ENCODE data around the gene ZFHX2.
A peak's percentile ranks its signal among the peaks of the same experiment; 100 is the strongest.
"Not testable (repeated sequence)": the region's sequence is repeated elsewhere in the genome, so short reads cannot be mapped to it uniquely, and the experiment has no call there.

ZFHX2 gene

DNA sequence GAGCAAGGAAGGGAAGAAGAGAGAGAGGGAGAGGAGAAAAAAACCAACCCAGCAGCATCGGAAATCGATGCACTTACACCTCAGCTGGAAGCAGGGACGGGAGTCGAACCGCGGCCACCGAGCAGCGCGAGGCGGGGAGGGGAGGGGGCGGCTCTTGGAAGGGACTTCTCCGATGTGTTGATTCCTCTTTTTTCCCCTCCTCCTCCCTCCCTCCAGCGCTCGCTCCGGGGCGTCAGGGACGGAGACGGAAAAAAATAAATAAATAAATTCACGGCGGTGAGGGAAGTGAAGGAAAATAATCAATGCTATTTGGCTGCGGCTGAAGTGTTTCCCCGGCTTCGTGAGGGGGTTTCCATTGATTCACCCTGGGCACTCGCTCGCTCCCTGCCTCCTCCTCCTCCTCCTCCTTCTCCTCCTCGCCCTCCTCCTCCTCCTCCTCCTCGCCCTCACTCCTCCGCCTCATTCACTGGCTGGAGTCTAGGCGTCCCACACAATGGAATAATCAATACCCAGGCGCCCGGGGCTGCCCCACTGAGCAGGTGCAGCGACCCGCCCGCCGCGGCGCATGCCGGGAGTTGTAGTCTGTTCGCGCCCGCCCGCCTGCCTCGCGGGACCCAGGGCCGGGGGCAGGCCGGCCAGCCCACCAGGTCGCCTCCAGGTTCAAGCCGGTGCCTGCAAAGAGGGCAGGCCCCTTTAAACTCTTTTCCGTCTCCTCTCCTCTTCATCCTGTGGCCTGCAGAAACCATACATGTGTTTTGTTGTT lies at the start of gene ZFHX2:
TSS of gene ZFHX2 (minus strand) at position 500 of the 763 bp plus-strand sequence. CDS start 16,440 bp downstream, outside the sequence.
- no peak for DNase-seq (ENCODE audit: low read depth)

DNA sequence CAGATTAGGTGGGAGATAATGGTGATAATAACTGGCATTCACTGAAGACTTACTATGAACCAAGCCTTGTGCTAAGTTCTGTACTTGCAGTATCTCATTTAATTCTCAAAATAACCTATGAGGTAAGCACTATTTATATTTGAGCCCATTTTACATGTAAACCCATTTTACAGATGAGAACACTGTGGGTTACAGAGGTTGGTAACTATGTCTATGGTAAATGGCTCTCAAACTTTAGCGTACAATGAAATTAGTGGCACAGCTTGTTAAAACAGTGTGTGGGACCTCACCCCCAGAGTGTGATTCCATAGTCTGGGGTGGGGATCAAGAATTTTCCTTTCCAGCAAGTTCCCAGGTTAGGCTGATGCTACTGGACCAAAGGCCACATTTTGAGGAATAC lies 49.2 kb upstream of the ZFHX2 start:
- DNase-seq (ENCODE audit: low read depth), result no peak

DNA sequence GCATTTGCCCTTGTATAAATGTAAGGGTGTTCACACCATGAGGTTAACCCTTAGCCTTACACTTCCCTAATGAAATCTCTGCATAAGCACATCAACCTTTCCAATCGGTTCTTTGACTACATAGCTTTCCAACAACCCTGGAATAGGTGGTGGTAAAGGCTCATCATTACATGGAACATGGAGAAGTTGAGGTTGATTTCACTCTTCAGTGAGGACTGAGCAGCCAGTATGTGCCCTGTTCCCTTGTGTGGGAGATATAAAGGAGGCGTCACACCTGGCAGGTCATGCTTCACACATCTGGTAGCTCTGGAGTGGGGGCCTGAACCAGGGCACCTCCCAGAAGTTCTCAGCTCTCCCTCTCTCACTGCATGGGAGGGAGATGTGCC lies 48.8 kb upstream of the ZFHX2 start:
- DNase-seq (ENCODE audit: low read depth), result no peak

DNA sequence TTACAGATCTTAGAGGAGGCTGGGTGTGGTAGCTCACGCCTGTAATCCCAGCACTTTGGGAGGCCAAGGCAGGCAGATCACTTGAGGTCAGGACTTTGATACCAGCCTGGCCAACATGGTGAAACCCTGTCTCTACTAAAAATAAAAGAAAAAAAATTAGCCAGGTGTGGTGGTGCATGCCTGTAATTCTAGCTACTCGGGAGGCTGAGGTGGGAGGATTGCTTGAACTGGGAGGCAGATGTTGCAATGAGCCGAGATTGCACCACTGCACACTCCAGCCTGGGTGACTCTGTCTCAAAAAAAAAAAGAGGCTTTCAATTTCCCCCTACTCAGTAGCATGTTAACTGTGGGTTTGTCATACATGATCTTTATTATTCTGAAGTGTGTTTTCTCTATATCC lies 42.6 kb upstream of the ZFHX2 start:
- not testable (repeated sequence) for DNase-seq (ENCODE audit: low read depth)

DNA sequence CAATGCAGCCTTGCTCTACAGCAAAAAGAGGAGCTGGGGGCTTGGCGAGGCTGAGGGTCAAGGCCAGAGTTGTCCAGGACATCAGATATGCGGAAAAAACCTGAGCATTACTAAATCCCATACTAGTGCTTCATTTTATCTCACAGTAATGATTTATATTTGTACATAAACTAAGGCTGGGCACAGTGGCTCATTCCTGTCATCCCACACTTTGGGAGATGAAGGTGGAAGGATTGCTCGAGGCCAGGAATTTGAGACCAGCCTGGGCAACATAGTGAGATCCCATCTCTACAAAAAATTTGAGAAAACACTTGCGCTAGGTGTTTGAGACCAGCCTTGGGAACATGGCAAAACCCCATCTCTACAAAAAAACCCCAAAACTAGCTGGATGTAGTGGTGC lies 38.6 kb upstream of the ZFHX2 start:
- DNase-seq (ENCODE audit: low read depth), result no peak

DNA sequence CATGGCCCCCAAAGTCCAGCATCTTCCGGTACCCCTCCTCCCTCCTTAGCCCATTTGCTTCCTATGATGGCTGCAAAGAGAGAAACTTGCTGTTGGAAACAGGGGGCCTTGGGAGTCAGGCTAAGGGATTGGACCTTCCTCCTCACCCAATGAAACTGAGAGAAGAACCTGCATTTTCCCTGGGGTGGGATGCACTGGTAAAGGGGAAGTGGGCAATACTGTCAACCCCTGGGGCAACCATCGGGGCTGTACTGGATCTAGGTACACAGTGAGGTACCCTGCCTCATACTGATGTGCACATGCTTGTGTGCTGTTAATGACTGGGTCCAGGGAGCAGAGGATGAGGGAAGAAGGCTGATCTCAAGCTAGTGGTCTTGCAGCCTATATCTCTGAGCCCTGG lies 38.0 kb upstream of the ZFHX2 start:
- no peak for DNase-seq (ENCODE audit: low read depth)

DNA sequence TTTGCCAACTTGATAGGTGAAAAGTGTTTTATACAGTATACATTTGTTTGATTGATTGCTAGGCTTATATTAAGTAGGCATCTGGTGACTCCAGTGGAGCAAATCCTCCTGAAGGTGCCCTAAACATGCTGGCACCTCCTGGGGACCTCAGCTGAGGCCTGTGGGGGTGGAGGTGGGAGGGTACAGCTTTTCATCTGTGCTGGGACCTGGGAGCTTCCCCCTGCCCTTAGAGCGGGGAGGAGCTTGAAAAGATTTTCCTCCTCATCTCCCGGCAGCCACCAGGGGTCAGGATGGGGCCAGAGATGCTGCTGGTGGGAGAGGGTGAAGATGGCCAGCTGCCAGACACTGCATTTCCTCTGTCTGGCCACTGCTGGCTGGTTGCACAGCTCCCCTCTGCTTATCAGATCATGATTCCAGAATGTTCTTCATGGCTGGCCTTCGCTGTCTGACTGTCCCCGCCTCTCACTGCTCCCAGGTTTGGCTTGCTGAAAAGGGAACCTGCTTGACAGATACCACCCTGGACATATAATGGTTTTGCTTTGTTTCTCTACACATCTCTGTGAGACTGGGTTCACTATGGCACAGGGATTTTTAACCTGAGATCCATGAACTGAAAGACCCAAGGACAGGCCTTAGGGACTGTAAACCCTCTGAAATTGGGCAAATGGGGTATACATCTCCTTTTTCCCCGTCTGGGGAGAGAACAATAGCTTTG lies 37.5 kb upstream of the ZFHX2 start:
- DNase-seq (ENCODE audit: low read depth), result peak; percentile 87

DNA sequence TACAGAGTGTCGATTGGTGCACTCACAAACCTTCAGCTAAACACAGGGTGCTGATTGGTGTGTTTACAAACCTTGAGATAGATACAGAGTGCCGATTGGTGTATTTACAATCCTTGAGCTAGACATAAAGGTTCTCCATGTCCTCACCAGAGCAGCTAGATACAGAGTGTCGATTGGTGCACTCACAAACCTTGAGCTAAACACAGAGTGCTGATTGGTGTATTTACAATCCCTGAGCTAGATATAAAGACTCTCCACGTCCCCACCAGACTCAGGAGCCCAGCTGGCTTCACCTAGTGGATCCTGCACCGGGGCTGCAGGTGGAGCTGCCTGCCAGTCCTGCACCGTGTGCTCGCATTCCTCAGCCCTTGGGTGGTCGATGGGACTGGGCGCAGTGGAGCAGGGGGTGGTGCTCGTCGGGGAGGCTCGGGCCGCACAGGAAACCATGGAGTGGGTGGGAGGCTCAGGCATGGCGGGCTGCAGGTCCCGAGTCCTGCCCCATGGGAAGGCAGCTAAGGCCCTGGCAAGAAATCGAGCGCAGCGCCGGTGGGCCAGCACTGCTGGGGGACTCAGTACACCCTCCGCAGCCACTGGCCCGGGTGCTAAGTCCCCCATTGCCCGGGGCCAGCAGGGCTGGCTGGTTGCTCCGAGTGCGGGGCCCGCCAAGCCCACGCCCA lies 33.1 kb upstream of the ZFHX2 start:
- not testable (repeated sequence) for DNase-seq (ENCODE audit: low read depth)

DNA sequence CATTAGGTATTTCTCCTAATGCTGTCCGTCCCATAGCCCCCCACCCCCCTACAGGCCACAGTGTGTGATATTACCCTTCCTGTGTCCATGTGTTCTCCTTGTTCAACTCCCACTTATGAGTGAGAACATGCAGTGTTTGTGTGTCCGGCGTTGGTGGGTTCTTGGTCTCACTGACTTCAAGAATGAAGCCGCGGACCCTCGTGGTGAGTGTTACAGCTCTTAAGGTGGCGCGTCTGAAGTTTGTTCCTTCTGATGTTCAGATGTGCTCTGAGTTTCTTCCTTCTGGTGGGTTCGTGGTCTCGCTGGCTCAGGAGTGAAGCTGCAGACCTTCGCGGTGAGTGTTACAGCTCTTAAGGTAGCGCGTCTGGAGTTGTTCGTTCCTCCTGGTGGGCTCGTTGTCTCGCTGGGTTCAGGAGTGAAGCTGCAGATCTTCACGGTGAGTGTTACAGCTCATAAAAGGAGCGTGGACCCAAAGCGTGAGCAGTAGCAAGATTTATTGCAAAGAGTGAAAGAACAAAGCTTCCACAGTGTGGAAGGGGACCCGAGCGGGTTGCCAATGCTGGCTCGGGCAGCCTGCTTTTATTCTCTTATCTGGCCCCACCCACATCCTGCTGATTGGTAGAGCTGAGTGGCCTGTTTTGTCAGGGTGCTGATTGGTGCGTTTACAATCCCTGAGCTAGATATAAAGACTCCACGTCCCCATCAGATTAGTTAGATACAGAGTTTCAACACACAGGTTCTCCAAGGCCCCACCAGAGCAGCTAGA lies 32.4 kb upstream of the ZFHX2 start:
- not testable (repeated sequence) for DNase-seq (ENCODE audit: low read depth)

DNA sequence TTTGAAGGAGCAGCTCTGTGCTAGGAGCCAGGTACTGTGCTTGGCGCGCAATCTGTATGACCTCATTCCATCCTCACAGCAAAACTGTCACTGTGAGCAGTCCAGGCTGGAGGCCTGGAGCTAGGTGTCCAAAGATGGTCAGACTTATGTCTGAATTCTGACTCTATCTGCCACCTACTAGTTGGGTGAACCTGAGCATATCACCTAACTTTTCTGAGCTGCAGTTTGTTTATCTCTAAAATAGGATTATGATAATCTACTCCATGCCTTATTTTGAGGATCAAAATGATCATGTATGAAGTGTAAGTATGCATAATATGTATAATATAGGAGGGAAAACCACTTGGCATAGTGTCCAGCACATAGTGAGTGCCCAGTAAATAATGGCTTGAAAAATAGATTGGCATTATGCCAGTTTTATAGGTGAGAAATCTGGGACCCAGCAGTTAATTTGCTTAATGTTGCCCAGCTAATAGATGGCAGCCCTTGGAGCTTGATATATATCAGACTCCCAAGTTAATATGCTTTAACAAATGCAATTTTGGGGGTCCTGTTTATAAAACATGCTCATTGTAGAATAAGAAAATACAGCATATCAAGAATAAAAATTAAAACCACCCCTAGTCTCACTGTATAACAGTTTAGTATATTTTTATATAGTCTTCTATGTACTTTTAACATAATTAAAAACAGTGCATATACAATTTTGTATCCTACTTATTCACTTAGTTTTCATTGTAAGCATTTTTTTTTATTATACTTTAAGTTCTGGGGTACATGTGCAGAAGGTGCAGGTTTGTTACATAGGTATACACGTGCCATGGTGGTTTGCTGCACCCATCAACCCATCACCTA lies 31.6 kb upstream of the ZFHX2 start:
- no peak for DNase-seq (ENCODE audit: low read depth)

DNA sequence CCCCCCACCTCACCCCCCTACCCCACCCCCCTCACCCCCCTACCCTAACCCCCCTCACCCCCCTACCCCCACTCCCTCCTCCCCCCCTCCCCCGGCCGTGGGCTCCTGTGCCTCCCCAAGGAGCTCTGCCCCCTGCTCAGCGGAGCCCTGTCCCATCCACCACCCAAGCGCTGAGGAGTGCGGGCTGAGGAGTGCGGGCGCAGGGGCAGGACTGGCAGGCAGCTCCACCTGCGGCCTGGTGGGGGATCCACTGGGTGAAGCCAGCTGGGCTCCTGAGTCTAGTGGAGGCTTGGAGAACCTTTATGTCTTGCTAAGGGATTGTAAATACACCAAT lies 29.4 kb upstream of the ZFHX2 start:
- no peak for DNase-seq (ENCODE audit: low read depth)

DNA sequence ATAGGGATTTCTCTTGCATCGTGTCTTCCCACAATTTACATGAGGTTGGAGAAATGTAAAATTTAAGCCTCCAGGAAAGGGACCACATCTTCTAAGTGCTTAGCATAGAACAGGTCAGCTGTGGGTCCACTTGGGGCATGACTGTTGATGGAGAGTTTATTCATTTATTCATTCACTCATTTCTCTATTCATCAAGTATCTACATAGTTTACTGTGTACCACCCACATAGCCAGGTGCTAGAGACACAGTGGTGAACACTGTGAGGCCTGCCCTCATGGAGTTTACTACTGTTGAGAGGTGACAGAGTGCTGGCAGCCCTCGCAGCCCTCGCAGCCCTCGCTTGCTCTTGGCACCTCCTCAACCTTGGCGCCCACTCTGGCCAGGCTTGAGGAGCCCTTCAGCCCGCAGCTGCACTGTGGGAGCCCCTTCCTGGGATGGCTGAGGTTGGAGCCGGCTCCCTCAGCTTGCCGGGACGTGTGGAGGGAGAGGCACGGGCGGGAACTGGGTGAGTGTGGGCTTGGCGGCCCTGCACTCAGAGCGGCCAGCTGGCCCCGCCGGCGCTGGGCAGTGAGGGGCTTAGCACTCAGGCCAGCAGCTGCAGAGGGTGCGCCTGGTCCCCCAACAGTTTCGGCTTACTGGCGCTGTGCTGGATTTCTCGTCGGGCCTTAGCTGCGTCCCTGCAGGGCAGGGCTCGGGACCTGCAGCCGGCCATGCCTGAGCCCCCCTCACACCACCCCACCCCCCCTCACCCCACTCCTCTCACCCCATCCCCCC lies 28.8 kb upstream of the ZFHX2 start:
- no peak for DNase-seq (ENCODE audit: low read depth)

DNA sequence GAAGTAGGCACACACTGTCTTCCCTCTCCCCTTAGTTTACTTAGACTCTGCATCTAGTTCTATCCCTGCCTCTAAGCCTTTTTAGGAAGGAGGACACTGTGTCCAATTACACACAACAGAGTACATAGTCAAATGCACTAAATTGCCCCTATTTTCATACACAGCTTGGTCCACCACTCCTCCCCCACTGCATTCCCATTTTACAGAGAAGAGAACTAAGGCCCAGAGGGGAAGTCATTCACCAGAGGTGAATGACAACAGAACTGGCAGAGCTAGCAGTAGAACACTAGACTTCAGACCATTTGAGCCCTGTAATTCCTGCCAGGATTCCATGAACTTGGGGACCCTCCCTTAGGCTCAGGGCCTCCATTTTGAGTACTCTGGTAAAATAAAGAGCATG lies 28.2 kb upstream of the ZFHX2 start:
- DNase-seq (ENCODE audit: low read depth), result no peak

DNA sequence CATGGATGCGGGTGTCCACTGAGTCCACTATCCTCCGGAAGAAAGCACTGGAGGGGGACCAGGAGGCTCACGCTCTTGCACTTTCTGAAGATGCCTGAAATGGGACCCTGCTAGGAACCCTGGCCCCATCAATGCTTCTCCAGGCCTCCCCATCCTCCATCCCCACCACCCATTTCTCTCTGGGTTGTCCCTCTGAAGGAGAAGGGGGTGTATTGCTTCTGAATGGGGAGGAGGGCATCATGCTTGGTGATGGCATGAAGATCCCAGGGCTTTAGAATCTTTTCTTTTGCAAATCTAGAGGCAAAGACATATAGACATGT lies 27.7 kb upstream of the ZFHX2 start:
- DNase-seq (ENCODE audit: low read depth), result no peak

DNA sequence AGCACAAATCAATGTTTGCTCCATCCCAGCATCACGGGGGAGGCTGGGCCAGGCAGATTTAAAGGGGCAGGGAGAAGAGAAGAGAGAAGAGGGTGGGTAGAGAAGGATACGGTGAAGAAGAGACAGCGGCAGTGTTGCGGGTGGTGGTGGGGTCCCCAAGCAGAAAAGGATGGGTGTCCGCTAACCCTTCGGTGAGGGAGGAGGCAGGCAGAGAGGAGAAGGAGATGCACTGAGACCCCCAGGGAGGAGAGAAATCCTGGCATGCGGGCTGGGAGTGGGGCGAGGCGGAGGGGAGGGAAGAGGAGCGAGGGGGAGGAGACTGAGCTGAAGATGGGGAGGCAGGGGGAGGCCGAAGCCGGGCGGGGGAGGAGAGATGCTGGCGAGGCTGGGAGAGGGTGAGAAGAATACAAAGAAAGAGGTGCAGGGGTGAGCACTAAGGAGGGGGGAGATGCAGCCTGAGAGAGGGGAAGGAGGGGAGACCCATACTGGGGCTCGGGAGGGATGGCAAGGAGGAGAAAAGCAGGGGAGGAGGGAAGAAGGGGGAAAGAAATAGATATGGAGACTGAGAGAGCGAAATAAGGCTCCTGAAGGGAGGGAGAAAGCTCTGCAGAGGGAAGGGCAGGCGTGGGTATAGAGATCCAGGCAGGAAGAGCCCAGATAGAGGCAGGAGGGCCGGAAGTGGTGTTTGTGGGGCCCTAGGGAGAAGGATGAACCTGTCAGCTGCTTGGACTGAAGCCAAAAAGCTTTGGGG lies 27.2 kb upstream of the ZFHX2 start, which contains the start of gene JPH4:
TSS of gene JPH4 (minus strand) at position 231 of the 751 bp plus-strand sequence. CDS start 1,337 bp downstream, outside the sequence.
- no peak for DNase-seq (ENCODE audit: low read depth)

DNA sequence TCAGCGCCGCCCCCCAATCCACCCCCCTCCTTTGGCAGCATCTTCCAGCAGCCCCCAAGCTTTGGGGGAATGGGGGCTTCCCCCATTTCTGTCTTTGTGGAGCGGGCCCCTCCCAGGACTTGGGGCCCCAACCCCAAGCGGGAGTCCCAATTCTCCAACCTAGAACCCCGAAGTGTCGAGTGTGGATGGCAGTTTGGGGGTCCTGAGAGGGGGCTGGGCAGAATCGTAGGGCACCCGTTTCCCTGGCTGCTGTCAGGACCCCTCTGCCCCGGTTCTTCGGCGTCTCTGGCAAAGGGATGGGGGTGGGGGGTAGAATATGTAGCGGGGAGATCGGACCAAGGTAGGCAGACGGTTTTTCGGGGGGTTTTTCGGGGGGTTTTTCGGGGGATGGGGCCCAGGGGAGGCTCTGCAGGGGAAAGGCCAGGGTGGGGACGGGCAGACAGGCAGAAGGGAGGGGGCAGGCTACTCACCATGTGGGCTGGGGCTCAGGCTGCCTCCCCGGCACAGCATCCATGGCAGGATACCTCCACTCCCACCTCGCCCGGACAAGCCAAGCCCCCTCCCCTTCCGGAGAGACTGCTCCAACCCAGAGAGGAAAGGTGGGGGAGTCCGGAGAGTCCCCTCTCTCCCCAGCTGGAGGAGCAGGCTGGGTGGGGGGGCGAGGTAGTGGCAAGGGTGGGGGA lies 26.3 kb upstream of the ZFHX2 start:
- no peak for DNase-seq (ENCODE audit: low read depth)

DNA sequence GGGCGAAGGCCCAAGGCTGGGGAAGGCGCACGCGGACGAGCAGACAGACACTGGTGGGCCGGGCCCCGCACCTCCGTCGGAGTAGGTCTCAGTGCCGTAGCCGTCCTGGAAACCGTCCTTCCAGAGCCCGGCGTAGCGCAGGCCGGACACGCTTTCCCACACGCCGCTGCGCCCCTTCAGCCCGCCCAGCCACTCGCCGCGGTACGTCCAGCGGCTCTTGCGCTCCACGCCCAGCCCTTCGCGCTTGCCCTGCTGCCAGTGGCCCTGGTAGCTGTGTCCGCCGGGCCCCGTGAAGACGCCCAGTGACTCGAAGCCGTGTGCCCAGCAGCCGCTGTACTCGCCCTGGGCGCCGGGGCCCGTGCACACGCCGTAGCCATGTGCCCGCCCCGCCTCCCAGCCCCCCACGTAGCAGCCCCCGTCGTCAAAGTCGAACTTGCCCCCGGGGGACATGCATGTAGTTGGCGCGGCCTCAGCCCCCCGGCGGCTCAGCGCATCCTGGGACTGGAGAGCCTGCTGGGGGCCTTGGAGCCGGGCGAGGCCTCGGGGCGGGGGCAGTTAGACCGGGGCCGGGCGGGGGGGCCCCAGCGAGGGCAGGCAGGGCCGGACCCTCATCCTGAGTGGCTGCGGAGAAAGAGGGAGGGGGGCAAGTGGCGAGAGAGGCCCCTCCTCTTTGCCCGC lies 25.6 kb upstream of the ZFHX2 start:
- no peak for DNase-seq (ENCODE audit: low read depth)

DNA sequence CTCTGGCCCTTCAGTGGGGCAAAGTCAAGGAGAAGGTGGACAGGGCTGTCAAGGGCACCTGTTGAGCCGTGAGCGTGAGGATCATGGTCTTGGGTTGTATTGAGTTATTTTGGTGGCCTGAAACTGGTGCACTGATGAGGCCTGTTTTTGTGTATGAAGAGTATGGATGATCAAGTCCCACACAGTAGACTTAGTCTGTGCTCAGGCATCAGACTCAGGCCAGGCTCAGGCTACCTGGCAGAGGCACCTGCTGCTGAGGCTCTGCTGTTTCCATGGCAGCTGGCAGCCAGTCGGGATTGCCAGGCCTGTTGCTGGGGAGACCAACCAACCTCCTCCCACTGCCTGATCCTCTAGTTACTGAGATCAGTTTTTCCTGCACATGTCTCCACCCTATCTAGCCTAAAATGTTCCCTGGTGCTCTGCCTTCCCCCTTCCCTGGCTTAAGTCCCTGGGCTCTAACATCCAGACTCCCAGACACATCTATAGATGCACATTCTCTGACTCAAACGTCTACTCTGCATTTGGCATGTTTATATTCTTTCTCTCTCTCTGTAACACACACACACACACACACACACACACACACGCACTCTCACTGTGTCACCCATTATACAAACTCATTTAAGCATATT lies 21.9 kb upstream of the ZFHX2 start:
- no peak for DNase-seq (ENCODE audit: low read depth)

Measured in CMK (cell line).